ENCODE data around the gene ZC3HAV1. TPM values are rescaled to one million over a fixed set of nuclear protein-coding genes. Genes with fewer than 3 reads are reported as not detected.

ZC3HAV1 gene
- total and polyA plus RNA-seq, 2 of the 13 experiments (the other 11 are each of a cell fraction or from before 2014, with no cell fraction given), result 12.7 to 23.7 TPM

DNA sequence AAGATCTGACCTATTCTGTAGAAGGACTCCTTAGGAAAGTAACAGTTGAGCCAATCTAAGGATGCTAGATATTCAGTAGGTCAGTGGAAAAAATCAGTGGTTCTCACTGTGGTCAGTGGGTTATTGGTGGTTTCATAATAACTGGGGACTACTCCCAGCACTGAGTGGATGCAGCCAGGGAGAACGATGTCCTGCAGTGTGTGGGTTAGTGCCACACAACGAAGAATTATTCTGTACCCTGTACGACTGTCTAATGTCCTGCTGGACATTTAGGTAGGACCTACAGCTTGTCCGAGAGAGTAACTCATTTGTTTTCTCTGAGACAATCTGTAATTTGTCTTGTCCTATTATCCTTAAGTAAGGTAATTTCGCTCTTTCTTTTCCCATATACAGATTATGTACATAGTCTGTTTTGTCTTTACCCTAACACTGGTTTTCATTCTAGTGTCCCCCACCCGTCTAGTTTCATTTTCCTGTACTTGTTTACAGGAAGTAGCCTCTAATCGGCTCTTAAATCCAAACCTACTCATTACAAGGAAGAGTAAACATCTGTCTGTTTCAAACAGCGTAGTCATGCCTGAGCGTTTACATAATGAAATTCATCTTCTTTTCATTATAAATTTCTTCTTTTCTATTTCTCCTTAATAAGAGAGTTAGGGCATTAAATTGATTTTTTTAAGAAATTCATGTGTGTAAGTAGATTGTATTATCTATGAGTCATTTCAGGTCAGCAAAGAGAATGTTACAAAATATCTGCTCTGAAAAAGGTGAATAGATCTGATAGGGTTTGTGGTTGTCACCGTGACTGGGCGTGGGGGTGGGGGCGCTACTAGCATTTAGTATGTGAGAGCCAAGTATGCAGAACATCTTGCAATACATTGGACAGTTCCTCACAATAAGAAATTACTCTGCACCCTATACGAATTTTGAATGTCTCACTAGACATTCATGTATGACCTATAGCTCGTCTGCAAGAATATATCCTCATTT is 65.4 kb downstream of the ZC3HAV1 start (continued):
- TF ChIP-seq SOX13 (IDR thresholded peaks at IDR 0.05), result no peak
- TF ChIP-seq SOX13 (CRISPR knock-in tag; conservative IDR thresholded peaks at IDR 0.05 in 1 of 2, IDR thresholded peaks at IDR 0.05 in 1 of 2), result no peak
- no peak for TF ChIP-seq TSC22D2 (CRISPR knock-in tag; IDR thresholded peaks at IDR 0.05; ENCODE audit: borderline replicate concordance)
- no peak for TF ChIP-seq JUN (CRISPR knock-in tag; IDR thresholded peaks at IDR 0.05)
- no peak for TF ChIP-seq ZC3H13 (CRISPR knock-in tag; IDR thresholded peaks at IDR 0.05)
- peak; percentile 77 for TF ChIP-seq NFE2L2 (IDR thresholded peaks at IDR 0.05; ENCODE audit: low read length)
- TF ChIP-seq MEF2D (CRISPR knock-in tag; IDR thresholded peaks at IDR 0.05), result no peak

DNA sequence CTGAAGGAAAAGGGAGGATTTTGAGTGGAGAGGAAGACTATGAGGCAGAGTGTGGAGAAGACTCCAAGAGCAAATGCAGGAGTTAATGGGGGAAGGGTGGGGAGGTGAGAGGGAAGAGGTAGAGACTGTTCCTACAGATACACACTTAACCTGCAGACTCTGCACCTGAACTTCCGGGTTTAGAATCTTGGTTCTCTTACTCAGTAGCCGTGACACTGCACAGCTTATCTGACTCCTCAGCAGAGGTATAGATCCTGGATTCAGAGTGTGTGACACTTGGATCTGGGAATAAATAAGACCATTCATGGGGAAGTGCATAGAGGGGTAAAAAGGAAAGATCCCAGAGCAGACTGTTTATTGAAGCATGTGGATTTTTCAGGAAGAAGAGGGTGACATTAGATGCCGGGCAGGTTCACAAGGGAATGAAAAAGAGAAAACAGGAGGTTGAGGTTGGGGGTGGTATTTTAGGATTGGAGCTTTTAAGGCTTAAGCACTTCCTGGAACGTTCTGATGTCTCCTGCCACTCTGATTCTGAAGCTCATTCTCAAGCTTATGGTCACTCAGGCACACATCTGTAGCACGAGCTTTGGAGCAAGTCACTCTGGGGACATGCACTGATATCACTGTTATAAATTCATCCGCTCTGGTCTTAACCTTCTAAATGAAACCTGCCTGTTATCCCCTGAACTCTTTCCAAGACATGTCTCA is 68.0 kb downstream of the ZC3HAV1 start:
- no peaks in the 10 kb centered on the region for H3K9me3 ChIP-seq (ENCODE audit: low read length)
- intact Hi-C loops (cut with micrococcal nuclease; ENCODE audit: unreplicated experiment) (loop anchor here (2.0 kb wide), 1 partner anchor 25 kb away; no protein-coding TSS in a partner anchor), in situ Hi-C loops (cut with HindIII; ENCODE audit: extremely low pct_ligation_motif_present, low pct_unique_long_range_greater_than_20kb) (no loop called here)
- H4K20me1 ChIP-seq (ENCODE audit: insufficient read depth, low read length), result no peaks in the 10 kb centered on the region
- DNase-seq (ENCODE audit: low spot score) (no peak), FAIRE-seq (no peak), ATAC-seq (peak; percentile 41)
- WGBS (ENCODE audit: low lambda C conversion rate), result 64% methylated on average over 6 of the region's 6 CpGs
- no peak overlapping the region for H2AFZ ChIP-seq (ENCODE audit: low read length)
- H3K4me3 ChIP-seq (replicated peaks in 1 of 3; ENCODE audit: insufficient read depth in 1 of 3, low read depth in 2 of 3, low read length in 3 of 3), result no peak overlapping the region
- no peak overlapping the region for H3K4me2 ChIP-seq (ENCODE audit: low read depth, low read length)
- no peaks in the 10 kb centered on the region for H3K27me3 ChIP-seq (ENCODE audit: control insufficient read depth in 1 of 2, insufficient read depth in 2 of 2, low read length in 2 of 2)
- CTCF ChIA-PET (ENCODE audit: low intra/inter-chr PET ratio, low total read pairs), result no interaction called here
- no peak overlapping the region for H3K27ac ChIP-seq (ENCODE audit: extremely low read length, insufficient read depth, low read length)
- POLR2A ChIA-PET, result no interaction called here
- no TSS peak for BruUV-seq (replicated peaks)
- H3K4me1 ChIP-seq (ENCODE audit: insufficient read depth, low read length), result peaks cover 21% of the 10 kb centered on the region
- no peak overlapping the region for H3K9ac ChIP-seq (ENCODE audit: insufficient read depth, low read depth, low read length)
- peaks cover 4 to 11% of the 10 kb centered on the region in 2 experiments; a peak in 4 of 5 replicates for H3K36me3 ChIP-seq (replicated peaks in 1 of 2; ENCODE audit: control insufficient read depth in 1 of 2, insufficient read depth in 2 of 2, low read length in 2 of 2)
- H3K79me2 ChIP-seq (ENCODE audit: insufficient read depth, low read length), result no peaks in the 10 kb centered on the region
- TF ChIP-seq ZNF660 (CRISPR knock-in tag; IDR thresholded peaks at IDR 0.05; ENCODE audit: borderline replicate concordance, low read depth) (no peak), ZNF772 (CRISPR knock-in tag; IDR thresholded peaks at IDR 0.05) (no peak), ZSCAN25 (CRISPR knock-in tag; IDR thresholded peaks at IDR 0.05) (no peak), REL (CRISPR knock-in tag; conservative IDR thresholded peaks at IDR 0.05) (no peak), ZNF234 (CRISPR knock-in tag; conservative IDR thresholded peaks at IDR 0.05) (no peak), PHF8 (CRISPR knock-in tag; IDR thresholded peaks at IDR 0.05) (no peak), EP300 (IDR thresholded peaks at IDR 0.05; ENCODE audit: low read depth in 2 of 2, low read length in 2 of 2) (no peak), EP300 (CRISPR knock-in tag; IDR thresholded peaks at IDR 0.05; ENCODE audit: borderline replicate concordance) (no peak), RFX3 (CRISPR knock-in tag; IDR thresholded peaks at IDR 0.05) (no peak), ZNF652 (CRISPR knock-in tag; IDR thresholded peaks at IDR 0.05; ENCODE audit: borderline replicate concordance, low read depth) (no peak), MED8 (CRISPR knock-in tag; IDR thresholded peaks at IDR 0.05; ENCODE audit: insufficient replicate concordance) (no peak)
- TF ChIP-seq, protein P1, sequence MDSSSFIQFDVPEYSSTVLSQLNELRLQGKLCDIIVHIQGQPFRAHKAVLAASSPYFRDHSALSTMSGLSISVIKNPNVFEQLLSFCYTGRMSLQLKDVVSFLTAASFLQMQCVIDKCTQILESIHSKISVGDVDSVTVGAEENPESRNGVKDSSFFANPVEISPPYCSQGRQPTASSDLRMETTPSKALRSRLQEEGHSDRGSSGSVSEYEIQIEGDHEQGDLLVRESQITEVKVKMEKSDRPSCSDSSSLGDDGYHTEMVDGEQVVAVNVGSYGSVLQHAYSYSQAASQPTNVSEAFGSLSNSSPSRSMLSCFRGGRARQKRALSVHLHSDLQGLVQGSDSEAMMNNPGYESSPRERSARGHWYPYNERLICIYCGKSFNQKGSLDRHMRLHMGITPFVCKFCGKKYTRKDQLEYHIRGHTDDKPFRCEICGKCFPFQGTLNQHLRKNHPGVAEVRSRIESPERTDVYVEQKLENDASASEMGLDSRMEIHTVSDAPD (CRISPR knock-in tag; IDR thresholded peaks at IDR 0.05), result no peak
- TF ChIP-seq, protein P2, sequence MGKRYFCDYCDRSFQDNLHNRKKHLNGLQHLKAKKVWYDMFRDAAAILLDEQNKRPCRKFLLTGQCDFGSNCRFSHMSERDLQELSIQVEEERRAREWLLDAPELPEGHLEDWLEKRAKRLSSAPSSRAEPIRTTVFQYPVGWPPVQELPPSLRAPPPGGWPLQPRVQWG (CRISPR knock-in tag; IDR thresholded peaks at IDR 0.05; ENCODE audit: borderline replicate concordance, low read depth), result no peak
